Measurements from ENCODE around the gene DPY19L3.
"Not testable (repeated sequence)": the region's sequence is repeated elsewhere in the genome, so short reads cannot be mapped to it uniquely, and the experiment has no call there.

DPY19L3 gene, protein sequence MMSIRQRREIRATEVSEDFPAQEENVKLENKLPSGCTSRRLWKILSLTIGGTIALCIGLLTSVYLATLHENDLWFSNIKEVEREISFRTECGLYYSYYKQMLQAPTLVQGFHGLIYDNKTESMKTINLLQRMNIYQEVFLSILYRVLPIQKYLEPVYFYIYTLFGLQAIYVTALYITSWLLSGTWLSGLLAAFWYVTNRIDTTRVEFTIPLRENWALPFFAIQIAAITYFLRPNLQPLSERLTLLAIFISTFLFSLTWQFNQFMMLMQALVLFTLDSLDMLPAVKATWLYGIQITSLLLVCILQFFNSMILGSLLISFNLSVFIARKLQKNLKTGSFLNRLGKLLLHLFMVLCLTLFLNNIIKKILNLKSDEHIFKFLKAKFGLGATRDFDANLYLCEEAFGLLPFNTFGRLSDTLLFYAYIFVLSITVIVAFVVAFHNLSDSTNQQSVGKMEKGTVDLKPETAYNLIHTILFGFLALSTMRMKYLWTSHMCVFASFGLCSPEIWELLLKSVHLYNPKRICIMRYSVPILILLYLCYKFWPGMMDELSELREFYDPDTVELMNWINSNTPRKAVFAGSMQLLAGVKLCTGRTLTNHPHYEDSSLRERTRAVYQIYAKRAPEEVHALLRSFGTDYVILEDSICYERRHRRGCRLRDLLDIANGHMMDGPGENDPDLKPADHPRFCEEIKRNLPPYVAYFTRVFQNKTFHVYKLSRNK

DNA sequence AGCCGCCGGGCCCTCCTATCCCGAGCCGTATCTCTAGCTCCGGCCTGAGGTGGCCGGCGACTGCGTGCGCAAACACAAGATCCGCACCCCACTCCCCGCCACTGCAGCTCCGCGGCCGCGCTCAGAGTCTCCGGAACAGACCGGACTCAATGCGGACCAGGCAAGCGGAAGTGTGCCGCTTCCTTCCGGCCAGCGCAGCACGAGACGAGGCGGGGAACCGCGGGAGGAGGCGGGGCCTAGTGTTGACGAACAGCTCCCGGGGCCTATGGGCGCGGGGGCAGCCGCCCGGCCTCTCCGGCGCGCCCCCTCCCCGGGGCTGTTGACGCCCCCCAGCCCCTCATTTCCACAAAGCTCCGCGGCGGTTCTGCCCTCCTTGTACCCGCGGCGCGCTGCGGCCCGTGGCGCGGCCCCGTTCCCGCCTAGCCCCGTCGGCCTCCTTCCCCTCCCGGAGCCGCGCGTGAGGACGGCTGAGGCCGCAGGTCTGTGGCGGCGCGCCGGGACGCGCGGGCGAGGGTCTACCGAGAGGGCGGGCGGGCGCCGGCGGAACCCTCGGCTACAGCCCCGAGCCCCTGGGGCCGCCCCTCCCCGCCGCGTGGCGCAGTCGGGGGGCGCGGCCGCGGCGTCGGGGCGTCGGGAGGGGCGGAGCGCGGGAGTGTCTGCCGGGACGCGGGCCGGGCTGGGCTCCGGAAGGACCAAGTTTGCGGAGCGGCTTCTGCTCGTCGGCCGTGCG is at the start of gene DPY19L3:
Gene DPY19L3 (plus strand): TSS at position 340 of the 730 bp plus-strand sequence. CDS start 2,484 bp downstream, outside the sequence.
- DNase-seq: peak; percentile 87

DNA sequence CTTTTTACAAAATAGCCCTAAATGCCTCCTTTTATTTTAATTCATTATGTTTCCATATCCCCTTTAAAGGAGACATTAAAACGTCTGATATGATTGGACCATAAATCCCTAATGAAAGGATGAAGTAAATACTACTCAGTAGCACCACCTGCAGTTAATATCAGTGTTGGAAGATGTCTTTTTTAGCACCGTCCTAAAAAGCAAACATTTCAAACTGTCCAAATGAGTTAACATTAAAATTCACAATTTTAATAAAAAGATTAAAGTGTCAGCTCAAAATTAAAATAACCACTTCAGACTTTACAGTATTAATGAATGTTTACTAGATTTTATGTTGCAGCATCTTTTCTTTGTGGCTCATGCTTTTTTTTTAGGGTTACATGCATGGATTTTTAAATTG is 47.9 kb upstream of the DPY19L3 start:
- no peak for DNase-seq

DNA sequence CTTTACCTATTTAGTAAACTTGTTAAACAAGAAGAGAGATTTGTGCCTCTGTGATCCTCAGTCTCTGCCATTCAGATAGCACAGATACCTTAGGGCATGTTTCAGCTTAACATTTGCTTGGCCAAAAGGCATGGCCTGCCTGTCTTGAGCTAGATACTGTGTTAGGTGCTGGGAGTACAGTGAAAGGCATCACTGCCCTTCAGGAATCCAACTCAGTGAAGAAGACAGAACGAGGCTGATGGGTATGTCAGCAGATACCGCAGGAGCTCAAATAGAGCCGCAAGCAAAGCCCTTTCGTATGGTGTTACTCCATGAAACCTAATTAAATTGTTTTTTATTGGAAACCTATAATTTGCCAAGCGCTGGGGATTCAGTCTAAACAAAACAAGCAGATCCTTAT is 47.2 kb upstream of the DPY19L3 start:
- DNase-seq: no peak

DNA sequence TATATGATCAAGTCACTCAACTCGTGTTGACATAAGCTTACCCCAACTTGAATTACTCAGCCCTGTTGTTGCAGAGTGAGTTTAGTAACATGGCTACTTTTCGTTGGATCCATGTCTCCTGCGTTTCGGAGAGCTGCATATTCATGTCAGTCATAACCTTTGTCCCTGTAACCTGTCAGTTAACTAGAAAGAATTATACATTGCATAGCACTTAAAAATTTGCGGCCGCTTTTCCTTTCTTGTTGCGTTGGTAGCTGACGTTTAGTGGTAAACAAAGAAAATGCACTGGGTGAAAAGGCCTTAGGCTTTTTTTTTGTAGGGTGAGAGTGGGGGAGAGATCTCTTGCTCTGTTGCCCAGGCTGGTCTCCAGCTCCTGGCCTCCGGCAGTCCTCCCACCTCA is 46.0 kb upstream of the DPY19L3 start:
- DNase-seq: no peak

DNA sequence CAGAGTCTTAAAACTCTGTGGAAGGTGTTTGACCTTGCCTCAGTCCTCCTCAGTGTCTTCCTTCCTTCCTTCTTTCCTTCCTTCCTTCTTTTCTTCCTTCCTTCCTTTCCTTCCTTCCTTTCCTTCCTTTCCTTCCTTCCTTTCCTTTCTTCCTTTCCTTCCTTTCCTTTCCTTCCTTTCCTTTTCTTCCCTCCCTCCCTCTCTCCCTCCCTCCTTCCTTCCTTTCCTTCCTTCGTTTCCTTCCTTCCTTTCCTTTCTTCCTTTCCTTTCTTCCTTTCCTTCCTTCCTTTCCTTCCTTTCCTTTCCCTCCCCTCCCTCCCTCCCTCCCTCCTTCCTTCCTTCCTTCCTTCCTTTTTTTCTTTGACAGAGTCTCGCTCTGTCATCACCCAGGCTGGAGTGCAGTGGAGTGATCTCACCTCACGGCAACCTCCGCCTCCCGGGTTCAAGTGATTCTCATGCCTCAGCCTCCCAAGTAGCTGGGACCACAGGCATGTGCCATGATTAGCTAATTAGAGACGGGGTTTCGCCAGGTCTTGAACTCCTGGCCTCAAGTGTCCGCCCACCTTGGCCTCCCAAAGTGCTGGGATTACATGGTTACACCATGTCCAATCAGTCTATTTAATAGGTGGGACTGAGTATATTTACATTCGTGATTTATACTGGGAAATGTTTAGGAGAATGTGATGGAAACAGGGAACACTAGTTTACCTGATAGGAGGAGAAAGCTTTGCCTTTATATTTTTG is 43.8 kb upstream of the DPY19L3 start:
- DNase-seq: no peak

DNA sequence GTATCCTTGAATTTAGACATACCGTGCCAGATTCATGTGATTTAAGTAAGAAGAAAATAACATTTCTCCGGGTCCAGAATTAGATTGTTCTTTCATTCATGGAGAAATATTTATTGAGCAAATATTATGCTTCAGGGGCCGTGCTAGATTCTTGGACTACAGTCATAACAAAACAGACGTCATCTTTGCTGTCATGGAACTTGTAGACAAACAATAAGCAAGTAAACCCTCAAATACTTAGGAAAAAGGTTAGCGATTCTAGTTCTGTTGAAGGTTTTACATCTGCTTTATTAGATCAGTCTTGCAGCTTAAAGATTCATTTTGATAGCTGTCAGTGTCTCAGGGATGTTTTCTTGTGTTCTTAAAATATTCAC is 43.3 kb upstream of the DPY19L3 start:
- no peak for DNase-seq

DNA sequence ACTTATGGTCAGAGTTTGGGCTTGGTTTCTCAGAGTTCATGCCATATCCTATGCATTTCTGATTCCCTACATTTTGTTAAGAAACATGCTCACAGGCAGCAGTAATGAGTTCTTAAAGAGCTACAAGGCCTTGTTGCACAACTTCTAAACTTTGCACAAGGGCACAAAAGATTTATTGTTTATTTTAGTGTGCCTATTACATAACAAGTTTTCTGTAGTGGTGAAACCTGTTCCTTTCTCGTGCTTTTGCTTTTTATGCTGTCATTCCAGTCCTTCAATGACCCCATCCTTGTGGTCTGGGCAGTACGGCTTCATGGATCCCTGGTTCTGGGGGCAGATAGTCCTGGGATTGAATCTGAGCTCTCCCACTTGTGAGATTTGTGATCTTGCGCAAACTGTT is 42.4 kb upstream of the DPY19L3 start:
- no peak for DNase-seq

DNA sequence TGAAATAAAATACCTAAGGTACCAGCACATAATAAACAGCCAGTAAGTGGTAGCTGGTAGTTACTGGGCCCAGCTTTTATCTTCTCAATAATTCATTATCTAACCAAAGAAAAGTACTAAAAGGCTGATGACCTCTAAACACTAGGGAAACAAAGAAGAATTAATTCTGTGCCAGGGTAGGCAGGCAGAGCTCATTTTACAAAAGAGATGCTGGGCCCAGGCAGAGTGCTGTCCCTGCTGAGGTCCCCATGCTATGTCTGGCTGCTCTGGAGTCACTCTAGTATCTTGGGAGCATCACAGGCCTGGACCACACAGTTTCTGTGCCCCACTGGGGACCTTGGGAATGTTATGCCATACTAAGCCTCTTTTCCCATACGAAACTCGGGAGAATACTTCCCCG is 41.9 kb upstream of the DPY19L3 start:
- no peak for DNase-seq

DNA sequence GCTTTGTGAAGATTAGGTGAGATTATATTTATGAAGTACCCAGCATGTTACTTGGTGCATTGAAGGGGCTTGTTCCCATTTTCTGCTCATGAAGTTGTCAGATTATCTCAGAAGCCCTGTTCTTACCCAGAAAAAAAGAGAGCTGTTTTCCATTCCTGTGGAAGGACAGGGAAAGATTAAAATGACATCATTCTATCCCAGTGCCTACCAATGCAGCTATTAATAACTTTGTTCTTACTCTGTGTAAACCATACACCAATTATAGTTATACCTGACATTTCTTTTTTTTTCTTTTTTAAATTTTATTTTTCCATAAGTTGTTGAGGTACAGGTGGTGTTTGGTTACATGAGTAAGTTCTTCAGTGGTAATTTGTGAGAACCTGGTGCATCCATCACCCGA is 41.5 kb upstream of the DPY19L3 start:
- DNase-seq: no peak

DNA sequence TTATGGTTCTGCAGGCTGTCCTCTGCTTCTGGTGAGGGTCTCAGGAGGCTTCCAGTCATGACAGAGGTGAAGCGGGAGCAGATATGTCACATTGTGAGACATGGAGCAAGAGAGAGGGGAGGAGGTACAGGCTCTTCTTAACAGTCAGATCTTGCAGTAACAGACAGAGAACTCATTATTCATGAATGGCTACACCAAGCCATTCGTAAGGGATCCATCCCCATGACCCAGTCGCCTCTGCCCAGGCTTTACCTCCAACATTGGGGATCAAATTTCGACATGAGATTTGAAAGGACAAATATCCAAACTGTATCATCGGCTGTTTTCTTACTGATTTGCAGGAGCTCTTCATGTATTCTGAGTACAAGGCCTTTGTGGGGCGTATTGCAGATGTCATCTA is 38.5 kb upstream of the DPY19L3 start:
- DNase-seq: no peak

DNA sequence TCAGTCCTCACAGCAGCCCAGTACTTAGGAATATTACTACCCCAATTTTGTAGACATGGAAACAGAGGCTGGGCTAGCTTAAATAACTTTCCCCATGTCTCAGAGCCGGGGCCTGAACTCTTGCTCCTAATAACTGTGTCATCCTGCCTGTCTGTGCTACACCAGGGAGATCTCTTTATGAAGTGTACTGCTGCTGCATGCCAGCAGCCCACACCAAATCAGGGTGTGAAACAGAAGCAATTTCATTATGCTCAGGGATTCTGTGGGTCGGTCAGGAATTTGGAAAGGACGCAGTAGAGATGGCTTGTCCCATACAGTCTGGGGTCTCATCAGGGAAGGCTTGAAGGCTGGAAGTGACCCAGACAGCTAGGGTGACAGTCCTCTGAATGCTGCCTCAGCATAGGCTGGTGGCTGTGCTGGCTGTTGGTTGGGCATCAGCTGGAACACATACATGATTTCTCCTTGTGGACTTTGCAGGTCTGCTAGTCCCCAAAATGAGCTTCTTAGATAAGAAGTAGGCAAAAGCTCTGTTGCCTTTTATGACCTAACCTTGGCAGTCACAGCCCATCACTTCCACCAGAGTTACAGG is 37.5 kb upstream of the DPY19L3 start:
- DNase-seq: no peak

DNA sequence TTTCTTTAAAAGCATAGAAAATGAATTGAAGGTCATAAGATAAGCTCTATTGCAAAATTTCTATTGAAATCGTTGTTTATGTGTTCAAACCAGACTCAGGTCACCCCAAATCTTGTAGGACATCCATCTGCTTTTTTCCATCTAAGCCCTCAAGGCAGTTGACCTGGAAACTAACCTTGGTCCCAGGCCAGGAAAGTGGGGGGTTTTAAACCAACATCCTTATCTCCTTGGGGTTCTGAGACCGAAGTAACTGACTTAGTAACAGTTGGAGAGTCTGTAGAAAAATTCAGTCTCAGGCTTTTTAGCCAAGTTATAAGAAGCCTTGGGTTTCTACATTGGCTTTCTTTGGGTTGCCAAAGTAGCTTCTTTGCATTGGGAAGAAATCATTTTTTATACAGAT is 36.8 kb upstream of the DPY19L3 start:
- DNase-seq: no peak

DNA sequence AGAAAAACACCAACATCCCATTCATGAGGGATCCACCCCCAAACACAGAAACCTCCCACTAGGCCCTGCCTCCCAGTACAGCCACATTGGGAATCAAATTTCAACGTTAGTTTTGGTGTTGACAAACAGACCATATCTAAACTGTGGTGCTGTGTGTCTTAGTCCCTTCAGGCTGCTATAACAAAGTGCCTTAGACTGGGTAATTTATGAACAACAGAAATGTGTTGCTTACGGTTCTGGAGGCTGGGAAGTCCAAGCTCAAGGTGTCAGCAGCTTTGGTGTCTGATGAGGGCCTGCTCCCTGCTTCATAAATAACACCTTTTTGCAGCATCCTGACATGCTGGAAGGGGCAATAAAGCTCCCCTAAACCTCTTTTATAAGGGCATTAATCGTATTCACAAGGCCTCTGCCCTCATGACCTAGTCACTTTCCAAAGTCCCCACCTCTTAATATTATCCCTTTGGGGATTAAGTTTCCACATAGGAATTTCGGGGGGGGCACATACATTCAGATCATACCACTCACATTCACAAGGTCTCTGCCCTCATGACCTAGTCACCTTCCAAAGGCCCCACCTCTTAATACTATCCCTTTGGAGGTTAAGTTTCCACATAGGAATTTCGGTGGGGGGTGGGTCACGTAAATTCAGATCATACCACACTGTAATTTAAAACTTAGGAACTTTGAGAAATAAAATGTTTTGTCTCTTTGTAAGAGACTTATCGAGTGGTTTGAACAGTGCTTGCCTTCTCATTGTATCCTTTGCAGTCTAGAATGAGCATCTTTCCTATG is 32.6 kb upstream of the DPY19L3 start:
- DNase-seq: no peak

DNA sequence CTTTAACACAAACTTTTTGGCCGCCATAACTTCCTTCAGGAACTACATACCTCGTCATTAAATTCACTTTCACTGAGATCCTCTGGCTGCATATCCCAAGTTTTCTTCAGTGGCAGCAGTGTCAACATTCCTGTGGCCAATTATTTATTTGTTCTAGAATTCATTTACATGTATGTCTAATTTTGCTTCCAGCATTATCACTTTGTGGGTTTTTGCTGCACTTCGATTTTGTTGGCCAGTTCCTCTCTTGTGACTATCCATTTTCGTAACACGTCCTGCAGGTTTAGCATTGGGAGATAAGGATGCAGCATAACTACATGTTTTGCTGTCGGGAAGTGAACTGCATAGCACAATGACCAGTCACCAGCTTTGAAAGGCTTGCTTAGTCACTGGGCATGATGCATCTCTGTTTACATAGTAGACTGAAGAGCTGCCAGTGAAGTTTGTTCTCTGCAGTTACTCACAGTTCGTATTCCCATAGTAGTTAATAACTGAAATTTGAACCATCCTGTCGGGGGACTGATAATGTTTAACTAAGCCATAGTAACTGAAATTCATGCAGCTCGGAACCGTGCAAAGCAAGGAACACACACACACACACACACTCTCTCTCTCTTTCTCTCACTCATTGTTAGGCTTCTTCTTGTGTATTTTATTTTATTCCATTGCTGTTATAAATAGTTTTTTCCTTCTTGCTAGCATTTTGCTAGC is 31.8 kb upstream of the DPY19L3 start:
- DNase-seq: no peak

DNA sequence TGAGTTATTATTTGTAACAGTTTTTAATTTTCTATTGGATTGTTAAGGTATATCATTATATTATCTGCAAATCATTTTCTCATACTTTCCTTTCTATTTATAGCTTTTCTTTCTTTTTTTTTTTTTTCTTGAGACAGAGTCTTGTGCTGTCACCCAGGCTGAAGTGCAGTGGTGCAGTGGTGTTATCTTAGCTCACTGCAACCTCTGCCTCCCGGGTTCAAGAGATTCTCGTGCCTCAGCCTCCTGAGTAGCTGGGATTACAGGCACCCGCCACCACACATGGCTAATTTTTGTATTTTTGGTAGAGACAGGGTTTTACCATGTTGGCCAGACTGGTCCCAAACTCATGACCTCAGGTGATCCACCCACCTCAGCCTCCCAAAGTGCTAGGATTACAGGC is 31.2 kb upstream of the DPY19L3 start:
- DNase-seq: not testable (repeated sequence)

DNA sequence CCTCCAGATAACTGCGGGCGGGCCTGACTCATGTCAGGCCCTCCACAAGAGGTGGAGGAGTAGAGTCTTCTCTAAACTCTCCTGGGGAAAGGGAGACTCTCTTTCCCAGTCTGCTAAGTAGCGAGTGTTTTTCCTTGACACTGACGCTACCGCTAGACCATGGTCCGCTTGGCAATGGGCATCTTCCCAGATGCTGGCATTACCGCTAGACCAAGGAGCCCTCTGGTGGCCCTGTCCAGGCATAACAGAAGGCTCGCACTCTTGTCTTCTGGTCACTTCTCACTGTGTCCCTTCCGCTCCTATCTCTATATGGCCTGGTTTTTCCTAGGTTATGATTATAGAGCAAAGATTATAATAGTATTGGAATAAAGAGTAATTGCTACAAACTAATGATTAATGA is 28.5 kb upstream of the DPY19L3 start:
- DNase-seq: not testable (repeated sequence)

DNA sequence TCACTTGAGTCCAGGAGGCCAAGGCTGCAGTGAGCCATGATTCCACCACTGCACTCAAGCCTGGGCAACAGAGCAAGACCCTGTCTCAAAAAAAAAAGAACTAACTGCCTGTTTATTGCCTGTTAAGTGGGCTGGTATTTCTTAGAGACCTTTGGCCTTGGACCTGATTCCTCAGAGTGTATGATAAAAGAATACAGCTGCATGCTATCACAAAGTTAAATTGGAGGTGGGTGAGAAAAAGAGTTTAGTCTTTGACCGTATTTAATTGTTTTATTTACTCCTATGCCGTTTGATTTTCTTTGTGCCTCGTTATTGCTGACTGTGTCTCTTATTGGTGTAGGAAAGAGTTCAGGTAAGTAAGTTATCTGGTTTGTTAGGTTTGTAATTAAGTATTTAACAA is 25.3 kb upstream of the DPY19L3 start:
- DNase-seq: no peak

DNA sequence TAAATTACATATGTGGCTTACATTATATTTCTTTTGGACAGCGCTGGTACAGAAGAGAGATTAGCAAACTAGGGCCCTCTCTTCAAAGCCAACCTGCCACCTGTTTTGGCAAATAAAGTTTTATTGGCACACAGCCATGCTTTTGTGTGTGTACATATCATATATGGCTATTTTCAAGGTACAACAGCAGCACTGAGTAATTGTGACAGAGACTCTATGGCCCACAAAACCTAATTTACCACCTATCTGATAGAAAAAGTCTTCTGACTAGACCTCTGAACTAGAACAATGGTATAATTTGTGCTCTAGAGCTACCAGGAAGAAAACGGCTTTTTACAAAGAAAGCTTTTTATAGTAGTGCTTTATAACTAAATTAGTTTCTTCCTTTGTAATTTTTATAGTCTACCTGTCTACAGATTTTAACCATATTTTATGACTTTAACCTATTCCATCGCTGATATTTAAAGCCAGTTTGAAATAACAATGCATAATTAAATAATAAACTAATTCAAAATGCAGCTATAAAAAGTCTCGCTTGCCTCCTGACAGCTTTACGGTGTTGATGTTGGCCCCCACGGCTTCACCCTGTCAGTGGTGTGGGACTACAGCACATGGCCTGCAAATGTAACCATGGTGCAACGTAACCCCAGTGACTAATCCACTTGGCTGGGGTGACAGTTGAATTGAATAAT is 17.7 kb upstream of the DPY19L3 start:
- no peak for DNase-seq

DNA sequence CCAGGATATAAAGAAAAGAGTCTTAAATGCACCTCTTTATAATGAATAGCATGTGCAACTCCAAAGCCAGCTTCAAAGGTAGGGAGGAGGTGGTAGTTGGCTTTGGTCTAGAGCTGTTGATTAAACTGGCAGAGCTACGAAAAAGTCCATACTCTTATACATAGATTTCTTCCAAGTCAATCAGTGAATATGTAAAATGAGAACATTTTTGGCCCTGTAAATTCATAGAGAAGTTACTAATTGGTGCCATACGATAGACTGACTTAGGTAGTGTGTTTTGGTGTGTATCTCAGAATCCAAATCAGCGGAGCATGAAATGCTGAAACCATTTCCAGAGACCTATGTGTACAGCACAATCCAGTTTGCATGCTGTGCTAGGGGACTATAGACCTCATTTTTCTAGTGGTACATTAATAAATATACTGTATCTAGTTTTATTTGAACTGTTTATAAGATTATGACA is 17.1 kb upstream of the DPY19L3 start:
- DNase-seq: no peak

DNA sequence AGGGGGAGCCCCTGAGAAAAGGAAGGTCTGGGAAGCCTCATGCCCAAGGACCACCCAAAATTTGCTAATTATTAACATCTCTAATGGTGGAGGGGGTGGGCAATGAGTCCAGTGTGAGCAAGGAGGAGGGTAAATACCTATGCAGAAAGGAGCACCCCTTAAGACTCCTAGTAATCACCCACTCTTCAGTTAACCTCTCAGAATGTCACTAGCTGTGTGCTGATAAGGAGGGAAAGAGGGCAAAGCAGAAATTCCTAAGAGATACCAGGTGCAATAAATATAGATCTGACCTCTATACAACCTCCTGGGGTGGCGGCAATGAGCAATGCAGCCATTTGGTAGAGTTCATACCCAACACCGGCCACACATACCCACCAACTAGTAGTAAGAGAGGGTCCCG is 12.7 kb upstream of the DPY19L3 start:
- DNase-seq: no peak

All from GDM1 (cell line).